ENCODE measurements around the gene TNP1.

The TNP1 gene

DNA sequence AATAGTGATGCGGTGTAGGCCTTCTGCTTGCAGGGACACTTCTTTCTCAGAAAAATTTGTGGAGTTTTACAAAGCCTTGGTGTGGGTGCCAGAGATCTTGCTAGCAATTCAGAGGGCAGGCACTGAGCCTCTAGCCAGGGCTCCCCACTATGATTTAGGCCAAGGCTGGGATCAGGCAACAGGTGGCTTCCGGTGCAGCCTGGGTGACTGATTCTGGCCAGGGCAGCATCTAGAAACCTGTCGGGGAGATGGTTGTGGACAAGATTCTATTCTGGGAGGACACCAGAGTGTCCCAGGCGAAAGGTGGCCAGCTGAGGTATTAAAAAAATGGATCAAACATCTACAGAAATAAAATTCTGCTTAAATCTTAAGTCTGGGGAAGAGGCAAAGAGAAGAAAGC, 21.5 kb upstream of the TNP1 start:
- H3K4me3 ChIP-seq (replicated peaks; ENCODE audit: low read depth, low read length) = no peak overlapping the region
- H3K27me3 ChIP-seq (replicated peaks; ENCODE audit: control insufficient read depth, insufficient read depth, low read length) = no peaks in the 10 kb centered on the region
- DNase-seq (ENCODE audit: extremely low read depth, insufficient read length) = no peak
- no peaks in the 10 kb centered on the region for H3K36me3 ChIP-seq (ENCODE audit: control insufficient read depth, insufficient read depth, low read length)
- TF ChIP-seq, protein P1, sequence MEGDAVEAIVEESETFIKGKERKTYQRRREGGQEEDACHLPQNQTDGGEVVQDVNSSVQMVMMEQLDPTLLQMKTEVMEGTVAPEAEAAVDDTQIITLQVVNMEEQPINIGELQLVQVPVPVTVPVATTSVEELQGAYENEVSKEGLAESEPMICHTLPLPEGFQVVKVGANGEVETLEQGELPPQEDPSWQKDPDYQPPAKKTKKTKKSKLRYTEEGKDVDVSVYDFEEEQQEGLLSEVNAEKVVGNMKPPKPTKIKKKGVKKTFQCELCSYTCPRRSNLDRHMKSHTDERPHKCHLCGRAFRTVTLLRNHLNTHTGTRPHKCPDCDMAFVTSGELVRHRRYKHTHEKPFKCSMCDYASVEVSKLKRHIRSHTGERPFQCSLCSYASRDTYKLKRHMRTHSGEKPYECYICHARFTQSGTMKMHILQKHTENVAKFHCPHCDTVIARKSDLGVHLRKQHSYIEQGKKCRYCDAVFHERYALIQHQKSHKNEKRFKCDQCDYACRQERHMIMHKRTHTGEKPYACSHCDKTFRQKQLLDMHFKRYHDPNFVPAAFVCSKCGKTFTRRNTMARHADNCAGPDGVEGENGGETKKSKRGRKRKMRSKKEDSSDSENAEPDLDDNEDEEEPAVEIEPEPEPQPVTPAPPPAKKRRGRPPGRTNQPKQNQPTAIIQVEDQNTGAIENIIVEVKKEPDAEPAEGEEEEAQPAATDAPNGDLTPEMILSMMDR (IDR thresholded peaks at IDR 0.05; ENCODE audit: insufficient read depth, low read length, poor library complexity, severe bottlenecking) = no peak

DNA sequence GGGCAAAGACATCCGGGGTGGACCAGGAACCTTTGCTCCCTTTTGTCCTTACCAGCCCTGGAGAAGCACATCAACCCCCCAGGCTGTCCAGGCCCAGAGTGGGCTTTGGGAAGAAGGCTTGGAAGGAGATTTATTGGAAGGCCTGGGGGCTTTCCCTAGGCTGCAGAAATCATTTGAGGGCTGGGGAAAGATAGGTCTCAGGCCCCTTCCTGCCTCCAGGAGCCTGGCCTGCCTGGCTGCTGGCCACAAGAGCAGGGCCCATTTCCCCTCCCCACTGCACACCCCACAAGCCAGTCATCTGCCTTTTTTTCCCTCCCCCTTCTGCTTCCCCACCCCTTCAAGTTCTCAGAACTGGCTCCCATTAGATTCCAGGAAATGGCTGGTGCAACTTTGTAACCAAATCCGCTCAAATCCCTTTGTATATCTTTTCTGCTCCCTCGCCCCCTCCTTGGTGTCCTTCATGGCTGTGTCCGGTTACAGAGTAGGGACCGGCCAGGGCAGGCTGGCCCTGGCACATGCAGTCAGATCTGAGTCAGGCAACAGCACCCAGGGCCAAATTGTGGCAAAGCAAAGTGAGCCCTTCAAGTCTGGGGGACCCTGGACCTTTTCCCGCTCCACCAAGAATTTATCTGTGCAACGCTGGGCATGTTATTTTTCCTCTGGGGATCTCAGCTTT, 20.8 kb upstream of the TNP1 start:
- no peaks in the 10 kb centered on the region for H3K36me3 ChIP-seq (ENCODE audit: control insufficient read depth, insufficient read depth, low read length)
- H3K4me3 ChIP-seq (replicated peaks; ENCODE audit: low read depth, low read length) = no peak overlapping the region
- DNase-seq (ENCODE audit: extremely low read depth, insufficient read length) = no peak
- TF ChIP-seq, protein P1 (IDR thresholded peaks at IDR 0.05; ENCODE audit: insufficient read depth, low read length, poor library complexity, severe bottlenecking) = no peak
- no peaks in the 10 kb centered on the region for H3K27me3 ChIP-seq (replicated peaks; ENCODE audit: control insufficient read depth, insufficient read depth, low read length)

DNA sequence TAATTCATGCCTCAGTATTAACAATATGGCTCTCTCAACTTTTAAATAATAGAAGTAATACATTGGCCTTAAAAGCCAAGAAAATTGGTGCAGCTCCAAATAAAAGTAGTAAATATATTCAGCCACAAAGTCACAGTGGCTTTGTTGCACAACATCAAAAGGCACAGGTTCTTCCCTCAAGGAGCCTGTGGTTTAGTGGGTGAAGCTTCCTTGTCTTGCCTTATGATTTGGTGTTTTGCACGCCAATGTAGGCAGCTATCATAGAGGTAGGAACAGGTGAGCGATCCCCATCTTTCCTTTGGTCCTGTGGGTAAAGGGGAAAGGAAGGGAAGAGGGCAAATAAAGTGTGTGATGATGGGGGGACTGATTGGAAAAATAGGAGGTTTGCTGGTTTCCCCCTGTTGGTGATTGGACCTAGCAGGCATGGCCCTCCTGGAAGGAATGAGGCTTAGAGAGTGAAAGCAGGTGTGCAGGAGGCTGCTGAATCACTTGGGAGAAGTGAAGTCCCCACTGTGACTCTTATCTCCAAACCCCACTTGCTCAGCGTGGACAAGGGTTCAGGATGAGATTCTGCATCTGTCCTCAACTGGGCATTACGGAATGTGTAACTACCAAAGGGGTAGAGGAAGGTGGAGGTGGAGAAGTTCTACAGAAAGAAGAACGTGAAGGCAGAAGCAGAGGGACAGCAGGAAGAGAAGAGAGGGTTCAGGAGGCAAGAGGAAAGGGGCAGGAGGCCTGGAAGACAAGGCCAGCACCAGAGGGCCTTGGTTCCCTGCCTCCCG, 20.1 kb upstream of the TNP1 start:
- no peak overlapping the region for H3K4me3 ChIP-seq (replicated peaks; ENCODE audit: low read depth, low read length)
- H3K27me3 ChIP-seq (replicated peaks; ENCODE audit: control insufficient read depth, insufficient read depth, low read length) = no peaks in the 10 kb centered on the region
- TF ChIP-seq, protein P1 (IDR thresholded peaks at IDR 0.05; ENCODE audit: insufficient read depth, low read length, poor library complexity, severe bottlenecking) = no peak
- no peak for DNase-seq (ENCODE audit: extremely low read depth, insufficient read length)
- no peaks in the 10 kb centered on the region for H3K36me3 ChIP-seq (ENCODE audit: control insufficient read depth, insufficient read depth, low read length)

DNA sequence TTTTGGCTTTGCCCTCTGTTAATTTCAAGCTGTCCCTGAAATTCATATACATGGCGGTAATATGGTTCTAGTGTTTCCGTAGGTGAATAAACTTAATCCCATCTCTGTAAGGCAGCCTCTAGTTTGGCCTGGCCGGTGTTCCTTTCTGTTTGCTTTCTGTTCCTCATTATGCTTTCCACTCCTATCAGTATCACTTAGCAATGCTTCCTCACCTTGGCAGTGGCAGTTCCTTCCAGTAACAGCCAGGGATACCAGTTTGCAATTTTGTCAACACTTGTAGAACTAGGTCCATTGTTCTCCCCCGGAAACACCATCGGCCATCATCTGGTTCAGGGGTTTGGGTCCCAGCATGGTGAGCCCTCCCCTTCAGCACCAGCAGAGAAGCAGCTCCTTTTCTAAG, 18.2 kb upstream of the TNP1 start:
- TF ChIP-seq, protein P1 (IDR thresholded peaks at IDR 0.05; ENCODE audit: insufficient read depth, low read length, poor library complexity, severe bottlenecking) = no peak
- Histone ChIP-seq H3K27me3 (replicated peaks; ENCODE audit: control insufficient read depth, insufficient read depth, low read length) (no peaks in the 10 kb centered on the region; the same call in 1 of the 2 replicates), H3K36me3 (ENCODE audit: control insufficient read depth, insufficient read depth, low read length) (no peaks in the 10 kb centered on the region), H3K4me3 (replicated peaks; ENCODE audit: low read depth, low read length) (no peak overlapping the region)
- DNase-seq (ENCODE audit: extremely low read depth, insufficient read length) = no peak

DNA sequence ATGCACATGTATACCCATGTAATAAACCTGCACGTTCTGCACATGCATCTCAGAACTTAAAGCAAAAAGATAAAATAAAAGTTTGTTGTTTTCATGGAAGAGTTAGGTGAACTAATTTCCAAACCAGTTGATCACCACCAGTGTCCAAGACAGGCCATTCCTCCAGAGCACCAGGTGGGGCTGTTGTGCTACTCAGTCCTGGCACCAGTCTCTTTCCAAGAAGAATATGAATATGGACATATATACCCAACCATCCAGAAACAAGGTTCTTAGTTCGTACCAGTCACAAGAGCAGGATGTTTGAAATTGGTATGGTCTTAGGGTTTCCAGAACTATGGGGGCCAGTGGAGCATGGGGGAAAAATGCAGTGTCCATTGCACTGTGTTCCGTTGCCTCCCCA, 17.2 kb upstream of the TNP1 start:
- Histone ChIP-seq H3K4me3 (replicated peaks; ENCODE audit: low read depth, low read length) (no peak overlapping the region), H3K36me3 (ENCODE audit: control insufficient read depth, insufficient read depth, low read length) (no peaks in the 10 kb centered on the region), H3K27me3 (replicated peaks; ENCODE audit: control insufficient read depth, insufficient read depth, low read length) (no peaks in the 10 kb centered on the region; the same call in 1 of the 2 replicates)
- no peak for DNase-seq (ENCODE audit: extremely low read depth, insufficient read length)
- TF ChIP-seq, protein P1 (IDR thresholded peaks at IDR 0.05; ENCODE audit: insufficient read depth, low read length, poor library complexity, severe bottlenecking) = peak; percentile 36

Measured in GM06990 (cell line).